GM23338 (cell line): ENCODE results near the gene PAM16. TPM values are rescaled to one million over a fixed set of nuclear protein-coding genes. Genes with fewer than 3 reads are reported as not detected.

Experiments used
- ATAC-seq: fragments of 200-7000 bp; cut with Tn5 transposase; 3 replicates; pipeline ENCODE4 v1.9.1; 2020
- DNase-seq: peaks from one replicate; pipeline ENCODE4 v3.0.0-alpha.2; 2015; ENCODE audit warnings: low spot score
- H2AFZ ChIP-seq: fragments of 200-600 bp; sonication (generic); 2 replicates; pipeline ENCODE4 v1.8.0; 2016; ENCODE audit warnings: antibody characterized with exemption, mild to moderate bottlenecking, moderate library complexity
- H3F3A ChIP-seq: fragments of 200-600 bp; sonication (generic); replicated peaks from 2 replicates; pipeline ENCODE4 v1.8.0; 2017; ENCODE audit warnings: antibody characterized with exemption, mixed run types, low read depth
- H3K27ac ChIP-seq: fragments of 200-600 bp; sonication (generic); 2 replicates; pipeline ENCODE4 v1.6.1; 2016; ENCODE audit warnings: low read depth
- H3K27me3 ChIP-seq: fragments of 200-600 bp; sonication (generic); 2 replicates; pipeline ENCODE4 v1.8.0; 2016; ENCODE audit warnings: mild to moderate bottlenecking, mixed run types, moderate library complexity; ENCODE audit not compliant: insufficient read depth
- H3K36me3 ChIP-seq: fragments of 200-600 bp; sonication (generic); 2 replicates; pipeline ENCODE4 v1.8.0; 2016; ENCODE audit warnings: mild to moderate bottlenecking; ENCODE audit not compliant: insufficient read depth
- H3K4me1 ChIP-seq: fragments of 200-600 bp; sonication (generic); 2 replicates; pipeline ENCODE4 v1.8.0; 2016; ENCODE audit warnings: mild to moderate bottlenecking, moderate library complexity; ENCODE audit not compliant: insufficient read depth
- H3K4me2 ChIP-seq: fragments of 200-600 bp; sonication (generic); 2 replicates; pipeline ENCODE4 v1.7.1; 2017; ENCODE audit warnings: mixed run types
- H3K4me3 ChIP-seq: fragments of 200-600 bp; sonication (generic); 2 replicates; pipeline ENCODE4 v1.6.1; 2016; ENCODE audit warnings: mixed run types
- H3K79me2 ChIP-seq: fragments of 200-600 bp; sonication (generic); replicated peaks from 2 replicates; pipeline ENCODE4 v1.8.0; 2017; ENCODE audit warnings: mild to moderate bottlenecking; ENCODE audit not compliant: insufficient read depth
- H3K9me2 ChIP-seq: fragments of 200-600 bp; sonication (generic); 2 replicates; pipeline ENCODE4 v1.8.0; 2017; ENCODE audit not compliant: insufficient read depth
- H4K20me1 ChIP-seq: fragments of 200-600 bp; sonication (generic); replicated peaks from 2 replicates; pipeline ENCODE4 v1.8.0; 2017; ENCODE audit warnings: mild to moderate bottlenecking; ENCODE audit not compliant: insufficient read depth
- H3K27ac Mint-ChIP-seq: 2 replicates; pipeline ENCODE4 v1.8.0; 2020; ENCODE audit warnings: inconsistent platforms, mild to moderate bottlenecking, moderate library complexity, mixed read lengths
- H3K27me3 Mint-ChIP-seq: 3 replicates; pipeline ENCODE4 v1.8.0; 2022; ENCODE audit warnings: low read depth, mild to moderate bottlenecking, moderate library complexity, mixed read lengths, inconsistent platforms; ENCODE audit not compliant: insufficient read depth, poor library complexity
- H3K36me3 Mint-ChIP-seq: 3 replicates; pipeline ENCODE4 v1.8.0; 2021; ENCODE audit warnings: low read depth, mild to moderate bottlenecking, inconsistent platforms, moderate library complexity, mixed read lengths
- H3K4me1 Mint-ChIP-seq: 3 replicates; pipeline ENCODE4 v1.8.0; 2020; ENCODE audit warnings: mild to moderate bottlenecking, inconsistent platforms, mixed read lengths
- H3K4me3 Mint-ChIP-seq: 3 replicates; pipeline ENCODE4 v1.8.0; 2021; ENCODE audit warnings: moderate library complexity, mild to moderate bottlenecking, inconsistent platforms, mixed read lengths
- H3K9me3 Mint-ChIP-seq: 3 replicates; pipeline ENCODE4 v1.8.0; 2020; ENCODE audit warnings: moderate library complexity, mild to moderate bottlenecking, inconsistent platforms, mixed read lengths
- EZH2 ChIP-seq: fragments of 200-600 bp; sonication (generic); IDR thresholded peaks from one replicate; pipeline ENCODE4 v1.8.0; 2017; ENCODE audit warnings: antibody characterized with exemption, mild to moderate bottlenecking, low read depth; ENCODE audit not compliant: unreplicated experiment
- NANOG ChIP-seq: IDR thresholded peaks from 2 replicates; pipeline ENCODE4 v1.6.1; 2016; ENCODE audit warnings: antibody characterized with exemption, borderline replicate concordance
- polyA plus RNA-seq: library from polyadenylated mRNA; unstranded; fragments of >200 nt; fragmentation: Nextera tagmentation; extraction: Ambion mirVana; gene quantifications from 2 replicates; pipeline ENCODE4 v1.2.1, GENCODE V29; 2016
- total RNA-seq: library from RNA; depleted of rRNA; stranded (reverse); fragments of >200 nt; shearing (Covaris generic); gene quantifications from 2 replicates; pipeline ENCODE4 v1.2.3, GENCODE V29; 2014
- TF ChIP-seq, protein P1 (sequence below): fragments of 250-450 bp; sonication (Bioruptor Pico); IDR thresholded peaks from 2 replicates; pipeline ENCODE4 v1.5.0; 2020; ENCODE audit warnings: mild to moderate bottlenecking, moderate library complexity
- TF ChIP-seq, protein P2 (sequence below): IDR thresholded peaks from 2 replicates; pipeline ENCODE4 v1.6.1; 2016; ENCODE audit warnings: antibody characterized with exemption
- TF ChIP-seq, protein P3 (sequence below): IDR thresholded peaks from one replicate; pipeline ENCODE4 v1.6.1; 2018; ENCODE audit warnings: antibody characterized with exemption; ENCODE audit not compliant: unreplicated experiment

Gene PAM16
- total and polyA plus RNA-seq, 2 experiments from 2014 or later, result 84.1 to 283 TPM

DNA sequence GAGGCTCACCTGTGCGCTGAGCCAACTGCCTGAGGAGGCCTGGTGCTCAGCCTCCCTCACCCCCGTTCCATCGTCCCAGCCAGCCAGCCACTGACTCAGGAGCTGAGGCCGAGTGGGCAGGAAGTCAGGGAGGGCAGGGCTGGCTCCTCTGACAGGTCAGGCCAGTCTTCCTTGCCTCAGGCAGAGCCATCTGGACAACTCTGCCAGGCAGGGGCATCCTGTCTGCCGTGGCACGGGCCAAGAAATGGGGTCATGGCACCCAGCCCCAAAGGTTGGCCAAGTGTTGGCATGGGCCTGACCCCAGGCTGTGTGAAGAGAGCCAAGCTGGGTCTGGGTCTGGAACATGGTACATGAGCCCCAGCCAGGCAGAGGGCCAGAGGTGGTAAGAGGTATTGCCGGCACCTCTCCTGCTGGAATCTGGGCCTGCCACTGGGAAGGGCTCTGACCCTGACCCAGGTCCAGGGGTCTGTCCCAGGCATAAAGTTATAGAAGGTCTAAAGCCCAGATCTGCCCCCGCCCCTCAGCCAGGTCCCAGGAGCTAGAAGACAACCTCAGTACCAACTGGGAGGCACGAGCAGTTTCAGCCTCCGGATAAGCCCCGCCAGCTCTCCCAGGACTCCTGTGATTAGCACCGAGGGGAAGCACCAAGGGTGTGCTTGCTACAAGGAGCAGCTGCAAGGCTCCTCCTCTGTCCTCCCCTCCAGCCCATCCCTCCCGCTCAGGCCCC is 18.0 kb upstream of the PAM16 start:
- no peak overlapping the region for H3K4me2 ChIP-seq
- peaks cover 3% of the 10 kb centered on the region; the same call in 1 of the 2 replicates for H3K27me3 ChIP-seq
- Mint-ChIP-seq H3K4me3 (no peak overlapping the region), H3K4me1 (peaks cover 13% of the 10 kb centered on the region; the same call in 1 of the 3 replicates), H3K27ac (no peak overlapping the region), H3K36me3 (no peaks in the 10 kb centered on the region), H3K9me3 (no peaks in the 10 kb centered on the region), H3K27me3 (peaks cover 18% of the 10 kb centered on the region)
- no peak overlapping the region for H3K27ac ChIP-seq
- H3K36me3 ChIP-seq, result no peaks in the 10 kb centered on the region
- H4K20me1 ChIP-seq, result no peaks in the 10 kb centered on the region
- H3F3A ChIP-seq, result peaks cover 16% of the 10 kb centered on the region; the same call in 1 of the 2 replicates
- ATAC-seq (no peak), DNase-seq (no peak)
- H2AFZ ChIP-seq, result no peak overlapping the region
- H3K4me1 ChIP-seq, result peaks cover 25% of the 10 kb centered on the region
- no peak for TF ChIP-seq EZH2
- TF ChIP-seq, protein P1, sequence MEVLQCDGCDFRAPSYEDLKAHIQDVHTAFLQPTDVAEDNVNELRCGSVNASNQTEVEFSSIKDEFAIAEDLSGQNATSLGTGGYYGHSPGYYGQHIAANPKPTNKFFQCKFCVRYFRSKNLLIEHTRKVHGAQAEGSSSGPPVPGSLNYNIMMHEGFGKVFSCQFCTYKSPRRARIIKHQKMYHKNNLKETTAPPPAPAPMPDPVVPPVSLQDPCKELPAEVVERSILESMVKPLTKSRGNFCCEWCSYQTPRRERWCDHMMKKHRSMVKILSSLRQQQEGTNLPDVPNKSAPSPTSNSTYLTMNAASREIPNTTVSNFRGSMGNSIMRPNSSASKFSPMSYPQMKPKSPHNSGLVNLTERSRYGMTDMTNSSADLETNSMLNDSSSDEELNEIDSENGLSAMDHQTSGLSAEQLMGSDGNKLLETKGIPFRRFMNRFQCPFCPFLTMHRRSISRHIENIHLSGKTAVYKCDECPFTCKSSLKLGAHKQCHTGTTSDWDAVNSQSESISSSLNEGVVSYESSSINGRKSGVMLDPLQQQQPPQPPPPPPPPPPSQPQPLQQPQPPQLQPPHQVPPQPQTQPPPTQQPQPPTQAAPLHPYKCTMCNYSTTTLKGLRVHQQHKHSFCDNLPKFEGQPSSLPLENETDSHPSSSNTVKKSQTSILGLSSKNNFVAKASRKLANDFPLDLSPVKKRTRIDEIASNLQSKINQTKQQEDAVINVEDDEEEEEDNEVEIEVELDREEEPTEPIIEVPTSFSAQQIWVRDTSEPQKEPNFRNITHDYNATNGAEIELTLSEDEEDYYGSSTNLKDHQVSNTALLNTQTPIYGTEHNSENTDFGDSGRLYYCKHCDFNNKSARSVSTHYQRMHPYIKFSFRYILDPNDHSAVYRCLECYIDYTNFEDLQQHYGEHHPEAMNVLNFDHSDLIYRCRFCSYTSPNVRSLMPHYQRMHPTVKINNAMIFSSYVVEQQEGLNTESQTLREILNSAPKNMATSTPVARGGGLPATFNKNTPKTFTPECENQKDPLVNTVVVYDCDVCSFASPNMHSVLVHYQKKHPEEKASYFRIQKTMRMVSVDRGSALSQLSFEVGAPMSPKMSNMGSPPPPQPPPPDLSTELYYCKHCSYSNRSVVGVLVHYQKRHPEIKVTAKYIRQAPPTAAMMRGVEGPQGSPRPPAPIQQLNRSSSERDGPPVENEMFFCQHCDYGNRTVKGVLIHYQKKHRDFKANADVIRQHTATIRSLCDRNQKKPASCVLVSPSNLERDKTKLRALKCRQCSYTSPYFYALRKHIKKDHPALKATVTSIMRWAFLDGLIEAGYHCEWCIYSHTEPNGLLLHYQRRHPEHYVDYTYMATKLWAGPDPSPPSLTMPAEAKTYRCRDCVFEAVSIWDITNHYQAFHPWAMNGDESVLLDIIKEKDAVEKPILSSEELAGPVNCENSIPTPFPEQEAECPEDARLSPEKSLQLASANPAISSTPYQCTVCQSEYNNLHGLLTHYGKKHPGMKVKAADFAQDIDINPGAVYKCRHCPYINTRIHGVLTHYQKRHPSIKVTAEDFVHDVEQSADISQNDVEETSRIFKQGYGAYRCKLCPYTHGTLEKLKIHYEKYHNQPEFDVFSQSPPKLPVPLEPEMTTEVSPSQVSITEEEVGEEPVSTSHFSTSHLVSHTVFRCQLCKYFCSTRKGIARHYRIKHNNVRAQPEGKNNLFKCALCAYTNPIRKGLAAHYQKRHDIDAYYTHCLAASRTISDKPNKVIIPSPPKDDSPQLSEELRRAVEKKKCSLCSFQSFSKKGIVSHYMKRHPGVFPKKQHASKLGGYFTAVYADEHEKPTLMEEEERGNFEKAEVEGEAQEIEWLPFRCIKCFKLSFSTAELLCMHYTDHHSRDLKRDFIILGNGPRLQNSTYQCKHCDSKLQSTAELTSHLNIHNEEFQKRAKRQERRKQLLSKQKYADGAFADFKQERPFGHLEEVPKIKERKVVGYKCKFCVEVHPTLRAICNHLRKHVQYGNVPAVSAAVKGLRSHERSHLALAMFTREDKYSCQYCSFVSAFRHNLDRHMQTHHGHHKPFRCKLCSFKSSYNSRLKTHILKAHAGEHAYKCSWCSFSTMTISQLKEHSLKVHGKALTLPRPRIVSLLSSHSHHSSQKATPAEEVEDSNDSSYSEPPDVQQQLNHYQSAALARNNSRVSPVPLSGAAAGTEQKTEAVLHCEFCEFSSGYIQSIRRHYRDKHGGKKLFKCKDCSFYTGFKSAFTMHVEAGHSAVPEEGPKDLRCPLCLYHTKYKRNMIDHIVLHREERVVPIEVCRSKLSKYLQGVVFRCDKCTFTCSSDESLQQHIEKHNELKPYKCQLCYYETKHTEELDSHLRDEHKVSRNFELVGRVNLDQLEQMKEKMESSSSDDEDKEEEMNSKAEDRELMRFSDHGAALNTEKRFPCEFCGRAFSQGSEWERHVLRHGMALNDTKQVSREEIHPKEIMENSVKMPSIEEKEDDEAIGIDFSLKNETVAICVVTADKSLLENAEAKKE, result no peak
- TF ChIP-seq, protein P2, sequence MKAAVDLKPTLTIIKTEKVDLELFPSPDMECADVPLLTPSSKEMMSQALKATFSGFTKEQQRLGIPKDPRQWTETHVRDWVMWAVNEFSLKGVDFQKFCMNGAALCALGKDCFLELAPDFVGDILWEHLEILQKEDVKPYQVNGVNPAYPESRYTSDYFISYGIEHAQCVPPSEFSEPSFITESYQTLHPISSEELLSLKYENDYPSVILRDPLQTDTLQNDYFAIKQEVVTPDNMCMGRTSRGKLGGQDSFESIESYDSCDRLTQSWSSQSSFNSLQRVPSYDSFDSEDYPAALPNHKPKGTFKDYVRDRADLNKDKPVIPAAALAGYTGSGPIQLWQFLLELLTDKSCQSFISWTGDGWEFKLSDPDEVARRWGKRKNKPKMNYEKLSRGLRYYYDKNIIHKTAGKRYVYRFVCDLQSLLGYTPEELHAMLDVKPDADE, result no peak
- TF ChIP-seq, protein P3, sequence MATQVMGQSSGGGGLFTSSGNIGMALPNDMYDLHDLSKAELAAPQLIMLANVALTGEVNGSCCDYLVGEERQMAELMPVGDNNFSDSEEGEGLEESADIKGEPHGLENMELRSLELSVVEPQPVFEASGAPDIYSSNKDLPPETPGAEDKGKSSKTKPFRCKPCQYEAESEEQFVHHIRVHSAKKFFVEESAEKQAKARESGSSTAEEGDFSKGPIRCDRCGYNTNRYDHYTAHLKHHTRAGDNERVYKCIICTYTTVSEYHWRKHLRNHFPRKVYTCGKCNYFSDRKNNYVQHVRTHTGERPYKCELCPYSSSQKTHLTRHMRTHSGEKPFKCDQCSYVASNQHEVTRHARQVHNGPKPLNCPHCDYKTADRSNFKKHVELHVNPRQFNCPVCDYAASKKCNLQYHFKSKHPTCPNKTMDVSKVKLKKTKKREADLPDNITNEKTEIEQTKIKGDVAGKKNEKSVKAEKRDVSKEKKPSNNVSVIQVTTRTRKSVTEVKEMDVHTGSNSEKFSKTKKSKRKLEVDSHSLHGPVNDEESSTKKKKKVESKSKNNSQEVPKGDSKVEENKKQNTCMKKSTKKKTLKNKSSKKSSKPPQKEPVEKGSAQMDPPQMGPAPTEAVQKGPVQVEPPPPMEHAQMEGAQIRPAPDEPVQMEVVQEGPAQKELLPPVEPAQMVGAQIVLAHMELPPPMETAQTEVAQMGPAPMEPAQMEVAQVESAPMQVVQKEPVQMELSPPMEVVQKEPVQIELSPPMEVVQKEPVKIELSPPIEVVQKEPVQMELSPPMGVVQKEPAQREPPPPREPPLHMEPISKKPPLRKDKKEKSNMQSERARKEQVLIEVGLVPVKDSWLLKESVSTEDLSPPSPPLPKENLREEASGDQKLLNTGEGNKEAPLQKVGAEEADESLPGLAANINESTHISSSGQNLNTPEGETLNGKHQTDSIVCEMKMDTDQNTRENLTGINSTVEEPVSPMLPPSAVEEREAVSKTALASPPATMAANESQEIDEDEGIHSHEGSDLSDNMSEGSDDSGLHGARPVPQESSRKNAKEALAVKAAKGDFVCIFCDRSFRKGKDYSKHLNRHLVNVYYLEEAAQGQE, result no peak
- TF ChIP-seq NANOG, result no peak
- H3K4me3 ChIP-seq, result no peak overlapping the region
- peaks cover 8% of the 10 kb centered on the region; the same call in 1 of the 2 replicates for H3K79me2 ChIP-seq
- H3K9me2 ChIP-seq, result no peaks in the 10 kb centered on the region
